Fibroblast of villous mesenchyme (primary cell): Measurements from ENCODE around the gene RABEP2. TPM values are rescaled to one million over a fixed set of nuclear protein-coding genes. Genes with fewer than 3 reads are reported as not detected.
"Not testable (repeated sequence)": the region's sequence is repeated elsewhere in the genome, so short reads cannot be mapped to it uniquely, and the experiment has no call there.

Experiments
- DNase-seq: peaks from one replicate; pipeline ENCODE4 v3.0.0-alpha.2; 2010; ENCODE audit warnings: low read depth
- H3K4me3 ChIP-seq: 2 replicates; pipeline ENCODE4 v1.5.1; 2011; ENCODE audit warnings: low read depth, mild to moderate bottlenecking, low read length
- total RNA-seq: library from RNA; depleted of rRNA; stranded (reverse); fragments of >200 nt; gene quantifications from 2 replicates; pipeline ENCODE4 v1.2.3, GENCODE V29; 2012
- TF ChIP-seq, protein P1 (sequence below): IDR thresholded peaks from 2 replicates; pipeline ENCODE4 v1.5.1; 2012; ENCODE audit warnings: low read depth, mild to moderate bottlenecking, low read length; ENCODE audit not compliant: insufficient read depth

Gene RABEP2
- total RNA-seq, 1 donor, result 29.4 TPM

GRCh38 chr16:28875134-28876018, 49.7 kb downstream of the RABEP2 start:
- TF ChIP-seq, protein P1, sequence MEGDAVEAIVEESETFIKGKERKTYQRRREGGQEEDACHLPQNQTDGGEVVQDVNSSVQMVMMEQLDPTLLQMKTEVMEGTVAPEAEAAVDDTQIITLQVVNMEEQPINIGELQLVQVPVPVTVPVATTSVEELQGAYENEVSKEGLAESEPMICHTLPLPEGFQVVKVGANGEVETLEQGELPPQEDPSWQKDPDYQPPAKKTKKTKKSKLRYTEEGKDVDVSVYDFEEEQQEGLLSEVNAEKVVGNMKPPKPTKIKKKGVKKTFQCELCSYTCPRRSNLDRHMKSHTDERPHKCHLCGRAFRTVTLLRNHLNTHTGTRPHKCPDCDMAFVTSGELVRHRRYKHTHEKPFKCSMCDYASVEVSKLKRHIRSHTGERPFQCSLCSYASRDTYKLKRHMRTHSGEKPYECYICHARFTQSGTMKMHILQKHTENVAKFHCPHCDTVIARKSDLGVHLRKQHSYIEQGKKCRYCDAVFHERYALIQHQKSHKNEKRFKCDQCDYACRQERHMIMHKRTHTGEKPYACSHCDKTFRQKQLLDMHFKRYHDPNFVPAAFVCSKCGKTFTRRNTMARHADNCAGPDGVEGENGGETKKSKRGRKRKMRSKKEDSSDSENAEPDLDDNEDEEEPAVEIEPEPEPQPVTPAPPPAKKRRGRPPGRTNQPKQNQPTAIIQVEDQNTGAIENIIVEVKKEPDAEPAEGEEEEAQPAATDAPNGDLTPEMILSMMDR, result no peak
- DNase-seq, result no peak
- no peak overlapping the region for H3K4me3 ChIP-seq

DNA sequence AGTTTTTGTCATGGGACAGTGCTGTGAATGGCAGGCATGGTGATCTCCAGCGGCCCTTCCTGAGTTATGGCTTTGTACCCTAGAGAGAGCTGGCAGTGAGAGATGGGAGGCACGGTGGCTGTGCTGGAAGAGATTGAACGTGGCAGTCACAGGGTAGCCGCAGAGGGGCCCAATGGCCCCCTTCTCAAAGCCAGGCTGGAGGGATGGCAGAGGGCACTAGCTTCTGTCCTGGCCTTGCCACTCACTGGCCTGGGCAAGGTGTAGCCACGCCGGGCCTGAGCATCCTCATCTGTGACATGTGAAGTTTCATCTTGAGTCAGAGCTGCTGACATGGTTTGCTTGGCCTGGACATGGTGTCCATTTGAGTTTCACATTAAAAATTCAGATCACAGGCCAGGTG, 50.6 kb downstream of the RABEP2 start:
- TF ChIP-seq, protein P1, result no peak
- no peak for DNase-seq
- H3K4me3 ChIP-seq, result no peak overlapping the region

DNA sequence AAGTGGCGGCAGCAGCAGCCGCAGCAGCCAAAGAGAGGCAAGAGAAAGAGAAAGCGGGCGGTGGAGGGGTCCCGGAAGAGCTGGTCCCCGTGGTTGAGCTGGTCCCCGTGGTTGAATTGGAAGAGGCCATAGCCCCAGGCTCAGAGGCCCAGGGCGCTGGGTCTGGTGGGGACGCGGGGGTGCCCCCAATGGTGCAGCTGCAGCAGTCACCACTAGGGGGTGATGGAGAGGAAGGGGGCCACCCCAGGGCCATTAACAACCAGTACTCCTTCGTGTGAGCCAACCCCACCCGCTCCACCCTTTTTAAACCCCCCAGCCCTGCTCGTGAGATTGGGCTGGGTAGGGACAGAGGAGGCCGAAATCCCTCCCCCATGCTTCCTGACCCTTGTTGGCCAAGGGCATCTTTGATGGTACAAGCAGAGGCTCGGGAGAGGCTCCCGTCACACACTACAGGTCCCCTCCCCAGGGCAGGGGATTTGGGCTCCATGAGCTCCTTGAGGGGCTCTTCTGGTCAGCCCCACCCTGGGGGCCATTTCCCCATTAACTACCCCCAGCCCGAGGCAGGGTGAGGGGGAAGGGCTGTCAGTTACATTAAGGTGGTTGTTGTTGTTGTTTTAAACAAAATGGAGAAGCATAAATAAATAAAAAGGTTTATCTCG, 51.4 kb downstream of the RABEP2 start:
- no peak overlapping the region for H3K4me3 ChIP-seq
- DNase-seq, result peak; percentile 7
- TF ChIP-seq, protein P1, result peak; percentile 68

GRCh38 chr16:28872952-28873351, 52.1 kb downstream of the RABEP2 start:
- H3K4me3 ChIP-seq, result no peak overlapping the region
- TF ChIP-seq, protein P1, result no peak
- no peak for DNase-seq

DNA sequence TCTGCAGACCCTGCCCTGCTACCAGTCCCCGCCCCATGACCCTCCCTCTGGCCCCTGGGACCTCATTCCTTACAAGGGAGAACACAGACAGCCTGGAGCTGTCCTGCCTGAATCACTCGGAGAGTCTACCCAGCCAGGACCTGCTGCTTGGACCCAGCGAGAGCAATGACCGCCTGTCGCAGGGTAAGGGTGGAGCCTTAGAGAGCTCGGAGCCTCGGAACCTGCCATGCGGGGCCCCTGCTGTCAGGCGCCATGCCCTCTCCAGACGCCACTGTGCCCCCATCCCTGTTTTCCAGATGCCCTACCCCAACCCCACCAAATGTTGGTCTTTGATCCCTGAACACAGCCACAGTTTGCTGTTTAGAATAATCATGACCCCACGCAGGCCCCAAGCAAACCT, 55.8 kb downstream of the RABEP2 start:
- H3K4me3 ChIP-seq, result no peak overlapping the region
- TF ChIP-seq, protein P1, result no peak
- no peak for DNase-seq

DNA sequence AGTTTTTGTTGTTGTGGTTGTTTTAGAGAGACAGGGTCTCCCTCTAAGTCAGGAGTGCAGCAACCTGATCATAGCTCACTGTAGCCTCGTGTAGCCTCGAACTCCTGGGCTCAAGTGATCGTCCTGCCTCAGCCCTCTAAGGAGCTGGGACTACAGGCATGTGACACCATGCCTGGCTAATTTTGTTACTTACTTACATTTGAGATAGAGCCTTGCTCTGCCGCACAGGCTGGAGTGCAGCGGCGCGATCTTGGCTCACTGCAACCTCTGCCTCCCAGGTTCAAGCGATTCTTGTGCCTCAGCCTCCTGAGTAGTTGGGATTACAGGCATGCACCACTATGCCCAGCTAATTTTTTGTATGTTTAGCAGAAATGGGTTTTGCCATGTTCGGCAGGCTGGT, 57.4 kb downstream of the RABEP2 start:
- DNase-seq, H3K4me3 ChIP-seq: not testable (repeated sequence)

DNA sequence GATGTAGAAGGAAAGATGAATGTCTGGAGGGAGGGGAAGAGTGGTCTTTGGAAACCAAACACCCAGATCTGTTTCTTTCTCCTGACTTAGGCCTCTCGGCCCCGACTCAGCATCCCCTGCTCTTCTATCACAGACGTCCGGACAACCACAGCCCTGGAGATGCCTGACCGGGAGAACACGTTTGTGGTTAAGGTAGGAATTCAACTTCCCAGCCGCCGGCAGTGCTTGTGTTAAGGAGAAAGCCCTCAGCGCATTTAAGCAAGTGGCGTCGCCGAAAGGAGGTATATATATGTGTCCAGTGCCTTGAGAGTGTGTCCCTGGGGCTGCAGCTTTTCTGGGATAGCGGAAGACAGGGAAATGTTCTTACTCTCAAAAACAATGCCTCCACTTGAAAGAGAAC, 57.8 kb downstream of the RABEP2 start:
- TF ChIP-seq, protein P1, result no peak
- DNase-seq, result no peak

More for the DNA sequence above, 57.8 kb downstream of the RABEP2 start:
- no peak overlapping the region for H3K4me3 ChIP-seq
